Activated CD4-positive, alpha-beta T cell treated with anti-CD3 and anti-CD28 coated beads for 36 hours (primary cell): ENCODE measurements around the gene NUAK2. TPM values are rescaled to one million over a fixed set of nuclear protein-coding genes. Genes with fewer than 3 reads are reported as not detected.
"Not testable (repeated sequence)": the region's sequence is repeated elsewhere in the genome, so short reads cannot be mapped to it uniquely, and the experiment has no call there.

Experiments used
- ATAC-seq: fragments of 200-7000 bp; cut with Tn5 transposase; one replicate; pipeline ENCODE4 v1.10.0; 2021; ENCODE audit warnings: mild to moderate bottlenecking, moderate library complexity
- CTCF ChIA-PET: fragments of 350-600 bp; sonication (Branson Sonifier 250); formaldehyde crosslinking; loops from one replicate; lab custom pipeline; 2021; ENCODE audit warnings: antibody characterized with exemption; lab: Charles Lee
- POLR2A ChIA-PET: fragments of 350-600 bp; sonication (Branson Sonifier 250); formaldehyde crosslinking; loops from one replicate; lab custom pipeline; 2021; ENCODE audit warnings: antibody characterized with exemption, inconsistent platforms; lab: Charles Lee
- DNase-seq: peaks from one replicate; pipeline ENCODE4 v3.0.0-alpha.2; 2020
- H3K27ac Mint-ChIP-seq: one replicate; pipeline ENCODE4 v1.8.0; 2021; ENCODE audit warnings: mixed read lengths
- H3K27me3 Mint-ChIP-seq: one replicate; pipeline ENCODE4 v1.8.0; 2021; ENCODE audit warnings: mixed read lengths
- H3K36me3 Mint-ChIP-seq: one replicate; pipeline ENCODE4 v1.8.0; 2021; ENCODE audit warnings: low read depth, mixed read lengths
- H3K4me1 Mint-ChIP-seq: one replicate; pipeline ENCODE4 v1.8.0; 2021; ENCODE audit warnings: mixed read lengths
- H3K4me3 Mint-ChIP-seq: one replicate; pipeline ENCODE4 v1.8.0; 2021; ENCODE audit warnings: mild to moderate bottlenecking, moderate library complexity, mixed read lengths
- H3K9me3 Mint-ChIP-seq: one replicate; pipeline ENCODE4 v1.8.0; 2021; ENCODE audit warnings: low read depth, mixed read lengths
- intact Hi-C, 2 experiments: fragments of 100-400 bp; cut with DNase I in 1 of 2; cut with micrococcal nuclease in 1 of 2; formaldehyde crosslinking; loops; one replicate each; pipeline versions ENCODE4 v1.14.2 to v1.15.1; 2022 to 2024; cut with DNase I, micrococcal nuclease
- total RNA-seq, 2 experiments: library from RNA; stranded (reverse); gene quantifications; one replicate each; pipeline ENCODE4 v1.2.3, GENCODE V29; 2021

The NUAK2 gene
- total RNA-seq, 2 experiments from 2014 or later: 2.3 to 2.7 TPM

GRCh38 chr1:205285381-205286101, 36.0 kb downstream of the NUAK2 start:
- Mint-ChIP-seq H3K27me3 (no peaks in the 10 kb centered on the region), H3K36me3 (no peaks in the 10 kb centered on the region), H3K27ac (peak overlapping the region; percentile 92), H3K9me3 (no peaks in the 10 kb centered on the region), H3K4me1 (peaks cover 76% of the 10 kb centered on the region), H3K4me3 (peak overlapping the region; percentile 55)
- CTCF ChIA-PET: interaction anchor here (0.5 to 23.1 kb wide), 11 partner anchors 10 to 911 kb away, joined by 3 to 760 read pairs (median 7); partner anchors contain the start of genes NUAK2 and TMCC2
- intact Hi-C loops: loop anchor here (1.0 to 10.0 kb wide), 6 partner anchors 36 to 1961 kb away; partner anchors contain the start of genes ELK4 (in 1 of the 2), MDM4 (in 1 of the 2), NUAK2 (in 1 of the 2) and SLC41A1 (in 1 of the 2)
- POLR2A ChIA-PET: interaction anchor here (0.6 to 2.0 kb wide), 5 partner anchors 12 to 115 kb away, joined by 3 to 7 read pairs (median 5); no protein-coding TSS in a partner anchor
- ATAC-seq (peak; percentile 47), DNase-seq (peak; percentile 70)

GRCh38 chr1:205284420-205285144, 37.0 kb downstream of the NUAK2 start:
- peaks cover 81% of the 10 kb centered on the region for H3K4me1 Mint-ChIP-seq
- POLR2A ChIA-PET: interaction anchor here (0.7 to 2.0 kb wide), 4 partner anchors 11 to 35 kb away, joined by 3 to 7 read pairs (median 4); no protein-coding TSS in a partner anchor
- DNase-seq (peak; percentile 92), ATAC-seq (peak; percentile 73)
- H3K36me3 Mint-ChIP-seq: no peaks in the 10 kb centered on the region
- no peaks in the 10 kb centered on the region for H3K27me3 Mint-ChIP-seq
- no peaks in the 10 kb centered on the region for H3K9me3 Mint-ChIP-seq
- peak overlapping the region; percentile 55 for H3K4me3 Mint-ChIP-seq
- CTCF ChIA-PET: interaction anchor here (0.8 to 23.1 kb wide), 11 partner anchors 9 to 202 kb away, joined by 3 to 760 read pairs (median 5); partner anchors contain the start of genes NUAK2 and TMCC2
- peak overlapping the region; percentile 92 for H3K27ac Mint-ChIP-seq
- intact Hi-C loops: loop anchor here in 1 of 2 experiments (5.0 to 10.0 kb wide), 4 partner anchors 348 to 1960 kb away; partner anchors contain the start of genes ELK4, MDM4 and SLC41A1

GRCh38 chr1:205283270-205284147, 38.0 kb downstream of the NUAK2 start:
- Mint-ChIP-seq H3K4me1 (peaks cover 85% of the 10 kb centered on the region), H3K27ac (peak overlapping the region; percentile 21), H3K27me3 (no peaks in the 10 kb centered on the region), H3K9me3 (no peaks in the 10 kb centered on the region), H3K4me3 (no peak overlapping the region), H3K36me3 (no peaks in the 10 kb centered on the region)
- ATAC-seq: no peak
- peak; percentile 33 for DNase-seq
- ChIA-PET POLR2A (interaction anchor here (0.7 kb wide), 1 partner anchor 36 kb away, joined by 3 read pairs; no protein-coding TSS in a partner anchor), CTCF (interaction anchor here (0.6 to 23.1 kb wide), 6 partner anchors 9 to 71 kb away, joined by 3 to 760 read pairs (median 5); partner anchors contain the start of gene NUAK2)
- intact Hi-C loops: loop anchor here in 1 of 2 experiments (10.0 kb wide), 1 partner anchor 1959 kb away; no protein-coding TSS in a partner anchor

- ATAC-seq, DNase-seq, H3K4me3 Mint-ChIP-seq, H3K27me3 Mint-ChIP-seq, POLR2A ChIA-PET, H3K36me3 Mint-ChIP-seq, H3K9me3 Mint-ChIP-seq: not testable (repeated sequence)
- Mint-ChIP-seq H3K27ac (peak overlapping the region; percentile 6), H3K4me1 (peaks cover 70% of the 10 kb centered on the region)
- intact Hi-C loops: loop anchor here in 1 of 2 experiments (10.0 kb wide), 1 partner anchor 1956 kb away; no protein-coding TSS in a partner anchor
- CTCF ChIA-PET: interaction anchor here (0.8 to 23.1 kb wide), 6 partner anchors 7 to 204 kb away, joined by 3 to 760 read pairs (median 3); partner anchors contain the start of gene NUAK2
Measured at GRCh38 chr1:205280666-205281395, 40.7 kb downstream of the NUAK2 start.

- Mint-ChIP-seq H3K4me1 (peaks cover 69% of the 10 kb centered on the region), H3K36me3 (no peaks in the 10 kb centered on the region), H3K27me3 (no peaks in the 10 kb centered on the region), H3K4me3 (no peak overlapping the region), H3K9me3 (no peaks in the 10 kb centered on the region), H3K27ac (peak overlapping the region; percentile 29)
- intact Hi-C loops: loop anchor here in 1 of 2 experiments (10.0 kb wide), 1 partner anchor 1955 kb away; no protein-coding TSS in a partner anchor
- ATAC-seq (peak; percentile 37), DNase-seq (peak; percentile 54)
- ChIA-PET CTCF (interaction anchor here (0.8 to 23.1 kb wide), 8 partner anchors 8 to 205 kb away, joined by 3 to 760 read pairs (median 3); partner anchors contain the start of gene NUAK2), POLR2A (interaction anchor here (0.7 to 1.0 kb wide), 2 partner anchors 34 to 39 kb away, joined by 3 to 5 read pairs; no protein-coding TSS in a partner anchor)
Measured at GRCh38 chr1:205279986-205280385, 41.6 kb downstream of the NUAK2 start.

- ChIA-PET POLR2A (no interaction called here), CTCF (interaction anchor here (0.6 to 23.1 kb wide), 4 partner anchors 9 to 153 kb away, joined by 3 to 760 read pairs (median 10); partner anchors contain the start of gene NUAK2)
- Mint-ChIP-seq H3K9me3 (no peaks in the 10 kb centered on the region), H3K27me3 (no peaks in the 10 kb centered on the region), H3K27ac (no peak overlapping the region), H3K4me1 (peaks cover 56% of the 10 kb centered on the region), H3K36me3 (peaks cover 3% of the 10 kb centered on the region), H3K4me3 (no peak overlapping the region)
- ATAC-seq (no peak), DNase-seq (no peak)
- intact Hi-C loops: no loop called here
Measured at GRCh38 chr1:205276689-205277065, 44.9 kb downstream of the NUAK2 start.

- intact Hi-C loops: no loop called here
- DNase-seq: no peak
- H3K4me3 Mint-ChIP-seq: no peak overlapping the region
- H3K27me3 Mint-ChIP-seq: no peaks in the 10 kb centered on the region
- POLR2A ChIA-PET: no interaction called here
- H3K27ac Mint-ChIP-seq: no peak overlapping the region
- H3K9me3 Mint-ChIP-seq: no peaks in the 10 kb centered on the region
- H3K4me1 Mint-ChIP-seq: peaks cover 56% of the 10 kb centered on the region
- ATAC-seq: no peak
- H3K36me3 Mint-ChIP-seq: peaks cover 4% of the 10 kb centered on the region
- CTCF ChIA-PET: interaction anchor here (0.6 to 23.1 kb wide), 10 partner anchors 9 to 1442 kb away, joined by 3 to 760 read pairs (median 8); partner anchors contain the start of gene NUAK2
Measured at GRCh38 chr1:205275916-205276688, 45.4 kb downstream of the NUAK2 start.

- DNase-seq: no peak
- intact Hi-C loops: no loop called here
- H3K36me3 Mint-ChIP-seq: peaks cover 6% of the 10 kb centered on the region
- no peaks in the 10 kb centered on the region for H3K27me3 Mint-ChIP-seq
- no peaks in the 10 kb centered on the region for H3K9me3 Mint-ChIP-seq
- peaks cover 51% of the 10 kb centered on the region for H3K4me1 Mint-ChIP-seq
- ChIA-PET CTCF (interaction anchor here (0.6 to 23.1 kb wide), 11 partner anchors 8 to 213 kb away, joined by 3 to 760 read pairs (median 7); partner anchors contain the start of gene NUAK2), POLR2A (no interaction called here)
- ATAC-seq: peak; percentile 11
- H3K27ac Mint-ChIP-seq: no peak overlapping the region
- no peak overlapping the region for H3K4me3 Mint-ChIP-seq
Measured at GRCh38 chr1:205275133-205275532, 46.4 kb downstream of the NUAK2 start.
